HG02970 (cell line): ENCODE results near the gene STRC.
"Not testable (repeated sequence)": the region's sequence is repeated elsewhere in the genome, so short reads cannot be mapped to it uniquely, and the experiment has no call there.

Experiments
- ATAC-seq: cut with Tn5 transposase; IDR thresholded peaks from one replicate; pipeline ENCODE4 v1.9.1; 2021; ENCODE audit warnings: mild to moderate bottlenecking, moderate library complexity, moderate number of reproducible peaks; ENCODE audit not compliant: unreplicated experiment, low FRiP score

STRC gene

GRCh38 chr15:43566615-43567014, 52.0 kb downstream of the STRC start:
- ATAC-seq, result not testable (repeated sequence)

- not testable (repeated sequence) for ATAC-seq
These were observed 54.8 kb downstream of the STRC start for GRCh38 chr15:43563793-43564192.

- not testable (repeated sequence) for ATAC-seq
These were observed 55.8 kb downstream of the STRC start for GRCh38 chr15:43562753-43563152.

GRCh38 chr15:43552986-43553385, 65.6 kb downstream of the STRC start:
- no peak for ATAC-seq

- no peak for ATAC-seq
These were observed 66.3 kb downstream of the STRC start for GRCh38 chr15:43552256-43552655.

GRCh38 chr15:43550527-43551363, 67.9 kb downstream of the STRC start:
- ATAC-seq, result no peak
